ENCODE measurements around the gene MTIF3. TPM values are rescaled to one million over a fixed set of nuclear protein-coding genes. Genes with fewer than 3 reads are reported as not detected.

The MTIF3 gene
- total RNA-seq, 1 experiment from 2014 or later, result 29.9 TPM

DNA sequence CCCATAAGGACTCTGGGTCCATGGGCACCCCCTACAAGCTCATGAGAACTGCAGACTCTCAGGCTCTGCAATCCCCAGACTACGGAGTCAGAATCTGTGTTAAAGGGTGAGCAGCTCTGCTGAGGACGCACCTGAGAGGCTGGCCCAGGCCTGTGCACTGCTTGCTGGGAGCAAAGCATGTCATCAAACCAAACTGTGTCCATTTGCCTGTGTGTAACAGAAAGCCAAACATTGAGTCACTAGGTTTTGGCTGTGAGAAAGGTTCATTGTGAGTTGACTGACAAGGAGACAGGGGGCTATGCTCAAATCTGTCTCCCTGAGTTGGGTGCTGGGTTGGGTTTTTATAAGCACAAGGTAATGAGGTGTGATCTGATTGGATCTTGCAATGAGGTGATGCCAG is 22.1 kb upstream of the MTIF3 start:
- H3K36me3 ChIP-seq (replicated peaks; ENCODE audit: control insufficient read depth, insufficient read depth, low read length), result no peaks in the 10 kb centered on the region
- H3K4me3 ChIP-seq (ENCODE audit: insufficient read depth, low read depth, low read length), result no peak overlapping the region
- DNase-seq, result no peak
- H3K27me3 ChIP-seq (ENCODE audit: control insufficient read depth, insufficient read depth, low read length), result no peaks in the 10 kb centered on the region

DNA sequence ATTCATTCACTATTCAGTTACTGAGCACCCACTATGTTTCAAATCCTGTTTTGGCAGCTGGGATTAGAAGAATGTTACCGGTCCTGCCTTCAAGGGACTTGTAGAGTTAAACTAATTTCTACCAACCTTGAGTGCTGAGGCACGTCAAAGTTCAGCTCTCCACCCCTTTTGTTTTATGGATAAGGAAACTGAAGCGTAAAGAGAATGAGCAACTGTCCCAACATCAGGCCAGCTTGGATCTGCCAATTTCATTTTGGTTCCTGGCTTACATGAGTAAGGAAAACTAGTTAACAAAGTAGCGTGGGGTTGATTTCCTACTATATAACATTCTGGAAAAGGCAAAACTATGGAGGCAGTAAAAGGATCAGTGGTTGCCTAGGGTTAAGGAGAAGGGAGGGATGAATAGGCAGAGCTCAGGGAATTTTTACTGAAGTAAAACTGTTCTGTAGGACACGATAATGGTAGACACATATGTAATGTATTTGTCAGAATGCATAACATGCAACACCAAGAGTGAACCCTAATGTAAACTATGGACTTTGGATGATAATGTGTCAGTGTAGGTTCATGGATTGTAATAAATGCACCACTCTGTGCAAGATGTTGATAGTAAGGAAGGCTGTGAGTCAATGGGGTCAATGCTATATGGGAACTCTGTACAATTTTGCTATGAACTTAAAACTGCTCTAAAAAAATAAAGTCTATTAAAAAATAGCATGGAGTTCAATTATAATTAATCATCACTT is 19.9 kb upstream of the MTIF3 start:
- no peaks in the 10 kb centered on the region for H3K27me3 ChIP-seq (ENCODE audit: control insufficient read depth, insufficient read depth, low read length)
- no peak overlapping the region for H3K4me3 ChIP-seq (ENCODE audit: insufficient read depth, low read depth, low read length)
- no peaks in the 10 kb centered on the region for H3K36me3 ChIP-seq (replicated peaks; ENCODE audit: control insufficient read depth, insufficient read depth, low read length)

DNA sequence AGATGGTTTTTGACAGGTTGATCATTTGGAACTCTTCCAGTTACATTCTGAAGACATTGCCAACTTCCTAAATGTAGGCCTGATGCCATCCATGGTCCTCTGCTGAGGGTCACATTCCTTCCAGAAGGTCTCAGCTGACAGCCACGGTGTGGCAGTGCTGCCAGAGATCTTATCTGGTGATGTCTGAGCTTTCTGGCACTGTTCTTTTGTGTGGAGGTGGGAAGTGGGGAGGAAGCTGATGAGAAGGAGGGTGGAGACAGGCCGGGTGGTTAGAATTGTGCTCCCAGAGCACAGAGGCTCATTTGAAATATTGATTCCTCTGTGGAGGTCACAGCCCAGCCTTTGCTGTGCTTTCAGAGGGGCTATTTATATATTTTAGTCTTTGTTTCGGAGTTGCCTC is 16.1 kb upstream of the MTIF3 start:
- no peak for DNase-seq
- Histone ChIP-seq H3K36me3 (replicated peaks; ENCODE audit: control insufficient read depth, insufficient read depth, low read length) (no peaks in the 10 kb centered on the region), H3K27me3 (ENCODE audit: control insufficient read depth, insufficient read depth, low read length) (no peaks in the 10 kb centered on the region), H3K4me3 (ENCODE audit: insufficient read depth, low read depth, low read length) (no peak overlapping the region)

More for the DNA sequence above, 19.9 kb upstream of the MTIF3 start:
- DNase-seq, result no peak

DNA sequence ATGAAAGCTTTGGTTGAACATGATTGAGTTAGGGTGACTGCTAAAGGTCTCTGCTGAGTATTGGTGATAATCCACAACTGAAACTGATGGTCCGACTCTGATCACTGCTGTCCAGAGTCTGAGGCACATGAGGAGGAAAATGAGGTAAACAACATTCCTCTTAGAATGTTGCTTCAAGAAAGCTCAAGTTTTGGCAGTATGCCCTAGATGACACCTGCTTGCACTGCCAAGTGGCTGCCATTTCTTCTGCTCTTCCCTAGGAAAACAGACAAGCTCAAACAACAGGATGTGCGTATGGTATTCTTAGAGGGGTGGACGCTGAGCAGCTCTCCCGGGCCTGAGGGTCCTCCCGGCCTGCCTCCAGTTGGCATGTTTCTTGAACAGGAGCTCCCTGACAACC is 15.2 kb upstream of the MTIF3 start:
- no peak for DNase-seq
- no peak overlapping the region for H3K4me3 ChIP-seq (ENCODE audit: insufficient read depth, low read depth, low read length)
- no peaks in the 10 kb centered on the region for H3K27me3 ChIP-seq (ENCODE audit: control insufficient read depth, insufficient read depth, low read length)
- no peaks in the 10 kb centered on the region for H3K36me3 ChIP-seq (replicated peaks; ENCODE audit: control insufficient read depth, insufficient read depth, low read length)

DNA sequence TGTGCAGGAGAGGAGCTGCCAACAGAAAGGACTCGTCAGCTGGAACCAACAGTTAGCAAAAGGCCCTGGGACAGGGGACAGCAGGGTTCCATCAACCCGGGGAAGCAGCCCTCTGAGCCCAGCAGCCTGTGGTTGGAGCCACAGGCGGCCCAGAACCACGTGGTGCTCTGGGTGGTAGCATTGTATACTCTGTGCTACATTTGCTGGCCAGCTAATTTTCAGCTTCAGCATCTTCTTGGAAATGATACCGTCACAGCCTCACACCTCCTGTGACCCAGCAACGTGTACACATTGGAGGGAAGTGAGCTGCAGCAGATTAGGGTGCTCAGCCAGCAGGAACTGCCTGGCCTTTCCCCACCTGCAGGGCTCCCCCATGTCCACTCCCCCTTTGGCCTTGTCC is 13.1 kb upstream of the MTIF3 start:
- Histone ChIP-seq H3K27me3 (ENCODE audit: control insufficient read depth, insufficient read depth, low read length) (no peaks in the 10 kb centered on the region; the same call in 1 of the 2 replicates), H3K4me3 (ENCODE audit: insufficient read depth, low read depth, low read length) (no peak overlapping the region), H3K36me3 (replicated peaks; ENCODE audit: control insufficient read depth, insufficient read depth, low read length) (no peaks in the 10 kb centered on the region)
- DNase-seq, result peak; percentile 32

DNA sequence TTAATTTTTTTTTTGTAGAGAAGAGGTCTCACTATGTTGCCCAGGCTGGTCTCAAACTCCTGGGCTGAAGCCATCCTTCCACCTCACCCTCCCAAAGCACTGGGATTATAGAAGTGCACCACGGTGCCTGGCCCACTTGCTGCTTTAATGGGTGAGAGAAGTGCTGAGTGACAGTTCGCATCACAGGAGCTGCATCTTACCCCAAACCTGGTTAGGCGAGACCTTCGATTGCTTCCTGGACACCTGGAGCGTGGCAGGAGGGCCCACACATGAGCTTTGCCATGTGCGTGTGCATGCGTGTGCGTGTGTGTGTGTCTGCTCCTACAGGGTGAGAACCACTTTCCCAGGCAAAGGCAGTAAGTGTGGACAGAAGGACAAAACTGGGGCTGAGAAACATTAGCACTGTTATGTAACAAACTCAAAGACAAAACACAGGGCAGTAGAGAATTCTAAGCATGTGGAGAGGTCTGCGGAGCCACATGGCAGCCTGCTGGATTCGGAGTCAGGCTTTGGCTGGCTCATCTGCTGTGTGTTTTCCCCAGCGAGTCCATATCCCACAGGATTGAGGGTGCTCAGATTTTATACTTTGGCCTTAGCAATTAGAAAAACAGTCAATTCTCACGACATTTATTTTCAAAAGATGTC is 11.7 kb upstream of the MTIF3 start:
- no peaks in the 10 kb centered on the region for H3K36me3 ChIP-seq (replicated peaks; ENCODE audit: control insufficient read depth, insufficient read depth, low read length)
- DNase-seq, result peak; percentile 26
- no peak overlapping the region for H3K4me3 ChIP-seq (ENCODE audit: insufficient read depth, low read depth, low read length)
- no peaks in the 10 kb centered on the region; the same call in 1 of the 2 replicates for H3K27me3 ChIP-seq (ENCODE audit: control insufficient read depth, insufficient read depth, low read length)

DNA sequence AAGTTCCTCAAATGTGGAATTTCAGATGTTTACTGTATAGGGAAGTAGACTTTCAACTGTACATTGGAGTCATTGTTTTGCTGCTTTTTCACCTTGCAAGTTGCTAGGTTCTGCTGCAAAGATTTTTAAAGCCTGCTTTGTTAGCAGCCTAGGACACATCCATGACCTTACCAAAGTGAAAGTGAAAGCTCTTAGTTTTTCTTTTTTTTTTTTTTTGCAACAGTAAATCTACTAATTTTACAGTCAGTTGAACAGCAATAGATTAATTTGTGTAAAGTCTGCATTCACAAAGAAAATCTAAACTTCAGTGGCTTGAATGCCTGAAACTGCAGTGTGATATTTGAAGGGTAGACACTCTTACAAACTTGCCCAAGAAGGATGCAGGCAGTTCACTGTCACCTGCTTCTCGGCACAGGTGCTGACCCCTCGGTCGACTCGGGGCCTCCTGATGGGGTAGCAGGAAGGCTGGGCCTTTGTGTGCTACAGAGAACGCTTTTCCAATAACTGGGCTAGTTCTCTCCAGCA is 5.0 kb upstream of the MTIF3 start:
- DNase-seq, result peak; percentile 68
- Histone ChIP-seq H3K4me3 (ENCODE audit: insufficient read depth, low read depth, low read length) (no peak overlapping the region), H3K27me3 (ENCODE audit: control insufficient read depth, insufficient read depth, low read length) (peaks cover 7% of the 10 kb centered on the region; the same call in 1 of the 2 replicates), H3K36me3 (replicated peaks; ENCODE audit: control insufficient read depth, insufficient read depth, low read length) (no peaks in the 10 kb centered on the region)

DNA sequence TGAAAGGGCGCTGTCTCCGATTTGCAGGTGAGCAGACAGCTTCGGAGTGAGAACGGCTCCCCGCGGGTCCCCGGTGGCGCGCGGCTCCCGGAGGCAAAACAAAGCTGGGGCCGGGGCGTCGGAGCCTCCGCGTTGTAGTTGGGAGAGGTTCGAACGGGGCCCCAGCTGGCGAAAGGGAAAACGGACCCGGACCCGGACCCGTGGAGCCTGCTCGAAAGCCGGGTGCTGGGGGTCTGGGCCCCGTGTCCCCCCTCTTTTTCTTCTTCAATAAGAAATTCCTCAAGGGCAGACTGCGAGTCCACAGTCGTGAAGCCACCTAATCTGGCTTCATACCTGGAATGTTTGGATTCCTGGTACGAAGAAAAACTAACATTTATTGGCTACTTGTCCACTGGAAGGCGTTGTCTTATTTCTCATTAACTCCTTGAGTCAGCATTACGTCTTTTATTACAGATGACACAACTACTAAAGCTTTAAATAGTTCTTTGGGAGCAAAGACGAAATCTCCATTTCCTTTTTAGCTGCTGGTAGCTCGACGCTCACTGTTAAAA is 632 bp upstream of the MTIF3 start:
- peak; percentile 78 for DNase-seq

DNA sequence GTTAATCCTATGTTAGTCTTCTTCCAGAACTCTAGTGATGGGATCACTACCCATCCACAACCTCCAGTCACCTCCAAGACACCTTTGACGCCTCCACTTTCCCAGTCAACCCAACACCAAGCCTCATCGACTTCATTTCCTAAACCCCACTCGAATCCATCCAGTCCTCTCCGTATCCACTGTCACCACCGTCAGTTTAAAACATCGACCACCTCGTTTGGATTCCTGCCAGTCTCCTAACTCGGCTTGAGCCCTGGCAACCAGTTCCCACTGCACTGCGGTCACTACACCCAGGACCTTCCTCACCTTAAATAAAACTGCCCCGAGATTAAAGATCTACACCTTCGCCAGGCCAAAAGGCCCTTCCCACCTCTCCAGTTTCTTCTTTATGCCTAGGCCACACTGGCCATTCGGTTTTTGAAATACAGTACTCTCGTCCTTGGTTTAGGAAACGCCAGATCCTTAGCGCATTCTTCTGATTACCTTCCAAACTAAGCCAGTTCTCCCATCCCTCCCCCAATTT is 1.2 kb downstream of the MTIF3 start:
- Histone ChIP-seq H3K27me3 (ENCODE audit: control insufficient read depth, insufficient read depth, low read length) (peaks cover 7% of the 10 kb centered on the region; the same call in 1 of the 2 replicates), H3K36me3 (replicated peaks; ENCODE audit: control insufficient read depth, insufficient read depth, low read length) (no peaks in the 10 kb centered on the region), H3K4me3 (ENCODE audit: insufficient read depth, low read depth, low read length) (peak overlapping the region; percentile 90)
- no peak for DNase-seq

More for the DNA sequence above, 632 bp upstream of the MTIF3 start:
- peak overlapping the region; percentile 90 for H3K4me3 ChIP-seq (ENCODE audit: insufficient read depth, low read depth, low read length)
- H3K27me3 ChIP-seq (ENCODE audit: control insufficient read depth, insufficient read depth, low read length), result peaks cover 7% of the 10 kb centered on the region; the same call in 1 of the 2 replicates
- no peaks in the 10 kb centered on the region for H3K36me3 ChIP-seq (replicated peaks; ENCODE audit: control insufficient read depth, insufficient read depth, low read length)

DNA sequence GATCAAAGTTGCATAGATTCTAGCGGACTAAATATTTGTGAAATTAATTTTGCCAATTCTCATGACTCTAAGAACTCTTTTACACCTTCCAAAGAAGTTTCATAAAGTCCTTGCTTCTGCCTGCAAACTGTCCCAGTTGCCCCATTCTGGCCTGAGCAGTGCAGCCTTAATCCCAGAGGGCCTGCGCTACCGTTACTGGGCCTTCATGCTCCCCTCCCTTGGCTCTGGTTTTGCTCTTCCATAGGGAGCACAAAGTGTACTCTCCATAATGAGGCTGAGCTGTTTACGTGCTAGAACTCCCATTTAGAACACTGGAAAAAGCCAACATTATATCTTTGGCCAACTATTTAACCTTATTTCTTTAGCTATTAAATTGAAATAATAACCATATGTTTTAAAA is 2.1 kb downstream of the MTIF3 start:
- no peak for DNase-seq
- no peak overlapping the region for H3K4me3 ChIP-seq (ENCODE audit: insufficient read depth, low read depth, low read length)
- peaks cover 7% of the 10 kb centered on the region; the same call in 1 of the 2 replicates for H3K27me3 ChIP-seq (ENCODE audit: control insufficient read depth, insufficient read depth, low read length)
- no peaks in the 10 kb centered on the region for H3K36me3 ChIP-seq (replicated peaks; ENCODE audit: control insufficient read depth, insufficient read depth, low read length)

DNA sequence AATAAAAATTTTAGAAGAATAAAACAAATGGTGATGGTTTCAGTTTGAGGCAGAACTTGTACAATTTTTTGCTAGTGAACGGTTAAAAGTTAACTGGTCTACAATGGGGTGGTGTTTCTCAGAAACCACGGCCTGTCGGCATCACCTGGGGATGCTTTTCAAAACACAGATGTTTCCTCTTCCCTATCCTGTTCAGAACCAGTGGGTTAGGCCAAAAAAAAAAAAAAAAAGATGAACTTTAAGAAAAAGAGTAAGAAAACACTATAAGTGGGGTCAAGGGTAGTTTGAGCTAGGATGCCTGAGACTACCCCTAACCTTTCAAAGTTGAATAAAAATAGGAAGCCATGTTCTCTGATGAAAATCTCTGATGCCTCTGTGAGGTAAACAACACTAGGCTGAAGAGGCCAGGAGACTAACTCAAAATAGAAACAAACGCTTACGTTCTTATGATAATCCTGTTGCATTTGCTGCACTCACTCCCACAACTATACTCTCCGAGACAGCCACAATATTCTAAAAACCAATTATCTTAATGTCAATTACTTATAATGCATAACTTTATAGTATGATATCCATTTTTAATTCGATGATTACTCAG is 3.3 kb downstream of the MTIF3 start:
- DNase-seq, result no peak
- peaks cover 7% of the 10 kb centered on the region; the same call in 1 of the 2 replicates for H3K27me3 ChIP-seq (ENCODE audit: control insufficient read depth, insufficient read depth, low read length)
- no peak overlapping the region for H3K4me3 ChIP-seq (ENCODE audit: insufficient read depth, low read depth, low read length)
- H3K36me3 ChIP-seq (replicated peaks; ENCODE audit: control insufficient read depth, insufficient read depth, low read length), result no peaks in the 10 kb centered on the region

DNA sequence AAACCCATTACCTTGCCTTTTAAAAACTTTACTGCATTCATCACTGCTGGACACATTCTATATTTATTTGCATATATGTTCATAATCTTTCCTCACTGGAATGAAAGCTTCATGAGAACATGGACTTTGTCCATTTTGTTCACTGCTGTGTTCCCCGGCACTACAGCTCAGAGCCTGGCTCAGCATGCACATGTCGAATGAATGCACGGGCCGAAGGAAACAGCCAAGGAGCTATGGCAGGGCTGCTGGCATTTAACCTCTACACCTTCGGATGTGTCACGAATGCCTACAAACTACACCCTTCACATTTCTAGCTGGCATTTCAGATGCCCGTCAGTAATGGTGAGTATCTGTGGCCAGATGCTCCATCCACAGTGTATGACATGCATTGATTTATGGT is 7.6 kb downstream of the MTIF3 start:
- H3K36me3 ChIP-seq (replicated peaks; ENCODE audit: control insufficient read depth, insufficient read depth, low read length), result peaks cover 1% of the 10 kb centered on the region; the same call in 1 of the 2 replicates
- DNase-seq, result no peak
- H3K4me3 ChIP-seq (ENCODE audit: insufficient read depth, low read depth, low read length), result no peak overlapping the region
- no peaks in the 10 kb centered on the region for H3K27me3 ChIP-seq (ENCODE audit: control insufficient read depth, insufficient read depth, low read length)

DNA sequence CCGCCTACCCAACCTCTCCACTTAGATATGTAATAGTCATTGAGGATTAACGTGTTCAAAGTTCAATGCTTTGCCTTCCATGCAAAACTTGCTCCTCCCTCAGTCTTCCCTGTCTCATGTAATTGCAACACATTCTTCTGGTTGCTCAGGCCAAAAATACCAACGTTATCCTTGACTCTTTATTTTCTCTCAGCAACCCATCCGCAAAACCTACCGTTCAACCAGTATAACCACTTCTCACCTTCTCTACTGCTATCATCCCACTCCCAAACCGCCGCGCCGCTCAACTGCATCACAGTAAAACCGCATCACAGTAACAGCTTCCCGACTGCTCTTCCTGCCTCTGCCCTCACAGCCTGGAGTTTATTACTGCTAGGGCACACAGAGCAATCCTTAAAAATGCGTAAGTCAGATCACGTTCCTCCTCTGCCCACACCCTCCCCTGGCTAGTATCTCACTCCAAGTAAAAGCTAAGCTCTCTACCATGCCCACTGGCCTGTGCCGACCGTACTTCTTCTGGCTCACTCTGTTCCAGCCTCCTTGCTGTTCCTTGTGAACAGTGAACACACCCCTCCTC is 8.2 kb downstream of the MTIF3 start:
- Histone ChIP-seq H3K27me3 (ENCODE audit: control insufficient read depth, insufficient read depth, low read length) (no peaks in the 10 kb centered on the region), H3K36me3 (replicated peaks; ENCODE audit: control insufficient read depth, insufficient read depth, low read length) (peaks cover 1% of the 10 kb centered on the region; the same call in 1 of the 2 replicates), H3K4me3 (ENCODE audit: insufficient read depth, low read depth, low read length) (no peak overlapping the region)
- DNase-seq, result peak; percentile 44

DNA sequence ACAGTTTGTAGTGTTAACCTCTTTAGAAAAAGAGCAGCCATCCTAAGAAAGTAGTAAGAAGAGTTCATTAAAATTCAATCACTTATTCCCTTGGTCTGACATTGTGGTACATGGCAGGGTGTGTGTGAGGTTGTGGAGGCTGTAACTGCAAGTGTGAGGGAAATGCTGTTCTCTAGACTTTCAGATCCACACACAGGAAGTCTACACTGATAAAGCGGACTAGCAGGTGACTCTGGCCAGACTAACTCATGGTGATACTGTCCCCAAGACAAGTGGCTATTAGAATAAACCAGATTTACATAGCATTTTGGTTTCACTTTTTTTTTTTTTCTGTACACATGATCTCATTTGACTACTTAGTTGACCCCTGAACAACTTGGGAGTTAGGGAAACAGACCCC is 10.0 kb downstream of the MTIF3 start:
- H3K36me3 ChIP-seq (replicated peaks; ENCODE audit: control insufficient read depth, insufficient read depth, low read length), result peaks cover 6% of the 10 kb centered on the region
- no peaks in the 10 kb centered on the region for H3K27me3 ChIP-seq (ENCODE audit: control insufficient read depth, insufficient read depth, low read length)
- no peak overlapping the region for H3K4me3 ChIP-seq (ENCODE audit: insufficient read depth, low read depth, low read length)
- DNase-seq, result no peak

Measured in H7 (cell line).